ENCODE results near the gene CPNE2.

DNA sequence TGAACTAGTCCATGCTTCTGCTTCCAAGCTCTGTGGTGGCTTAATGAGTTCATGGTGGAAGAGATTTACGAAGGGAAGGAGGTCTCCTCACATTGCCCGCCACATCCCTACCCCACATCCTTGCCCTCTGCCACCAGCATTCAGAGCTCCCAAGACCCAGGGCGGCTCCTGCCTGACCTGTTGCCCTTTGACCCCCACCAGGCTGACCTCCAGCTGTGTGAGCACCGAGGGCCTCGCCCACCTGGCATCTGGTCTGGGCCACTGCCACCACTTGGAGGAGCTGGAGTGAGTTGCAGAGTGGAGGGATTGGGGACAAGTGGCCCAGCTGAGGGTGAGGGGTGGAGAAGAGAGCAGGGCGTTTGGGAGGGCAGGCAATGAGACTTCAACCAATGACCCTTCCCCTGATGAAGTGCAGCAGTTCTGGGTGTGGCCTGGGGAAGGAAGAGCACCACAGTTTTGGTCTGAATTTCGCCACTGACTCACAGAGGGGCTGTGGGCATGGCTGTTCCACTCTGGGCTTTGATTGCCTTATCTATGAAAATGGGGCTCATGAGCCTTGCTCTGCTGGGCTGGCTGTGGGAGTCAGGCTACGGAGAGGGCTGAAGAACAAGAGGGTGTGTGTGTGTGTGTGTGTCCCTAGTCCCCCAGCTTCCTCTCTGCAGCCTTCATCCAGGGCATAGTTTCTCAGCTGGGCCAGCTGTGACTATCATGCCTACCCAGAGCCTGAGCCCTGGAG, 22.6 kb upstream of the CPNE2 start:
- no peak for TF ChIP-seq POLR2A (IDR thresholded peaks at IDR 0.05)
- TF ChIP-seq EP300 (IDR thresholded peaks at IDR 0.05; ENCODE audit: low read depth): no peak
- TF ChIP-seq, protein P1, sequence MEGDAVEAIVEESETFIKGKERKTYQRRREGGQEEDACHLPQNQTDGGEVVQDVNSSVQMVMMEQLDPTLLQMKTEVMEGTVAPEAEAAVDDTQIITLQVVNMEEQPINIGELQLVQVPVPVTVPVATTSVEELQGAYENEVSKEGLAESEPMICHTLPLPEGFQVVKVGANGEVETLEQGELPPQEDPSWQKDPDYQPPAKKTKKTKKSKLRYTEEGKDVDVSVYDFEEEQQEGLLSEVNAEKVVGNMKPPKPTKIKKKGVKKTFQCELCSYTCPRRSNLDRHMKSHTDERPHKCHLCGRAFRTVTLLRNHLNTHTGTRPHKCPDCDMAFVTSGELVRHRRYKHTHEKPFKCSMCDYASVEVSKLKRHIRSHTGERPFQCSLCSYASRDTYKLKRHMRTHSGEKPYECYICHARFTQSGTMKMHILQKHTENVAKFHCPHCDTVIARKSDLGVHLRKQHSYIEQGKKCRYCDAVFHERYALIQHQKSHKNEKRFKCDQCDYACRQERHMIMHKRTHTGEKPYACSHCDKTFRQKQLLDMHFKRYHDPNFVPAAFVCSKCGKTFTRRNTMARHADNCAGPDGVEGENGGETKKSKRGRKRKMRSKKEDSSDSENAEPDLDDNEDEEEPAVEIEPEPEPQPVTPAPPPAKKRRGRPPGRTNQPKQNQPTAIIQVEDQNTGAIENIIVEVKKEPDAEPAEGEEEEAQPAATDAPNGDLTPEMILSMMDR (IDR thresholded peaks at IDR 0.05): no peak
- no peak for TF ChIP-seq POLR2AphosphoS5 (IDR thresholded peaks at IDR 0.05)
